ENCODE results near the gene MAST2.
"Not testable (repeated sequence)": the region's sequence is repeated elsewhere in the genome, so short reads cannot be mapped to it uniquely, and the experiment has no call there.

Gene MAST2

GRCh38 chr1:45928486-45929205 lies 125.2 kb downstream of the MAST2 start:
- Histone ChIP-seq H3K9me3 (replicated peaks; ENCODE audit: low read length) (no peaks in the 10 kb centered on the region), H3K36me3 (ENCODE audit: insufficient read depth, low read length) (no peaks in the 10 kb centered on the region), H3K9ac (ENCODE audit: low read depth, low read length) (peak overlapping the region; percentile 40), H3K4me3 (ENCODE audit: low read length) (no peak overlapping the region), H3K4me2 (ENCODE audit: low read length) (peak overlapping the region; percentile 52), H3K27me3 (ENCODE audit: control insufficient read depth, insufficient read depth, low read length) (no peaks in the 10 kb centered on the region), H3K4me1 (ENCODE audit: control insufficient read depth, insufficient read depth, low read length) (peaks cover 21% of the 10 kb centered on the region)

GRCh38 chr1:45929257-45929687 lies 125.9 kb downstream of the MAST2 start:
- Histone ChIP-seq H3K36me3 (ENCODE audit: insufficient read depth, low read length) (no peaks in the 10 kb centered on the region), H3K4me2 (ENCODE audit: low read length) (peak overlapping the region; percentile 52), H3K9me3 (replicated peaks; ENCODE audit: low read length) (no peaks in the 10 kb centered on the region), H3K4me3 (ENCODE audit: low read length) (peak overlapping the region; percentile 29), H3K4me1 (ENCODE audit: control insufficient read depth, insufficient read depth, low read length) (peaks cover 21% of the 10 kb centered on the region), H3K9ac (ENCODE audit: low read depth, low read length) (peak overlapping the region; percentile 40), H3K27me3 (ENCODE audit: control insufficient read depth, insufficient read depth, low read length) (no peaks in the 10 kb centered on the region)

- H3K27me3 ChIP-seq (ENCODE audit: control insufficient read depth, insufficient read depth, low read length): no peaks in the 10 kb centered on the region
- peaks cover 21% of the 10 kb centered on the region for H3K4me1 ChIP-seq (ENCODE audit: control insufficient read depth, insufficient read depth, low read length)
- no peak overlapping the region for H3K4me3 ChIP-seq (ENCODE audit: low read length)
- H3K4me2 ChIP-seq (ENCODE audit: low read length): no peak overlapping the region
- H3K9me3 ChIP-seq (replicated peaks; ENCODE audit: low read length): no peaks in the 10 kb centered on the region
- no peaks in the 10 kb centered on the region for H3K36me3 ChIP-seq (ENCODE audit: insufficient read depth, low read length)
- peak overlapping the region; percentile 21 for H3K9ac ChIP-seq (ENCODE audit: low read depth, low read length)
These were observed 127.1 kb downstream of the MAST2 start for GRCh38 chr1:45930258-45931150.

- H3K4me3 ChIP-seq (ENCODE audit: low read length); H3K9ac ChIP-seq (ENCODE audit: low read depth, low read length); H3K27me3 ChIP-seq (ENCODE audit: control insufficient read depth, insufficient read depth, low read length); H3K4me2 ChIP-seq (ENCODE audit: low read length); H3K9me3 ChIP-seq (replicated peaks; ENCODE audit: low read length); H3K36me3 ChIP-seq (ENCODE audit: insufficient read depth, low read length): not testable (repeated sequence)
- peaks cover 21% of the 10 kb centered on the region for H3K4me1 ChIP-seq (ENCODE audit: control insufficient read depth, insufficient read depth, low read length)
These were observed 128.8 kb downstream of the MAST2 start for GRCh38 chr1:45932205-45932604.

- Histone ChIP-seq H3K27me3 (ENCODE audit: control insufficient read depth, insufficient read depth, low read length) (no peaks in the 10 kb centered on the region), H3K9ac (ENCODE audit: low read depth, low read length) (no peak overlapping the region)
These were observed 131.5 kb downstream of the MAST2 start for GRCh38 chr1:45934947-45935346.

GRCh38 chr1:45938029-45938428 lies 134.6 kb downstream of the MAST2 start:
- no peaks in the 10 kb centered on the region for H3K9me3 ChIP-seq (replicated peaks; ENCODE audit: low read length)
- no peak overlapping the region for H3K4me2 ChIP-seq (ENCODE audit: low read length)
- no peaks in the 10 kb centered on the region for H3K36me3 ChIP-seq (ENCODE audit: insufficient read depth, low read length)
- H3K4me1 ChIP-seq (ENCODE audit: control insufficient read depth, insufficient read depth, low read length): no peaks in the 10 kb centered on the region
- no peak overlapping the region for H3K4me3 ChIP-seq (ENCODE audit: low read length)
- no peak overlapping the region for H3K9ac ChIP-seq (ENCODE audit: low read depth, low read length)
- no peaks in the 10 kb centered on the region for H3K27me3 ChIP-seq (ENCODE audit: control insufficient read depth, insufficient read depth, low read length)

More at GRCh38 chr1:45934947-45935346, 131.5 kb downstream of the MAST2 start:
- no peak overlapping the region for H3K4me3 ChIP-seq (ENCODE audit: low read length)
- H3K36me3 ChIP-seq (ENCODE audit: insufficient read depth, low read length): no peaks in the 10 kb centered on the region
- no peak overlapping the region for H3K4me2 ChIP-seq (ENCODE audit: low read length)
- H3K9me3 ChIP-seq (replicated peaks; ENCODE audit: low read length): no peaks in the 10 kb centered on the region
- H3K4me1 ChIP-seq (ENCODE audit: control insufficient read depth, insufficient read depth, low read length): peaks cover 5% of the 10 kb centered on the region

- peaks cover 15% of the 10 kb centered on the region for H3K4me1 ChIP-seq (ENCODE audit: control insufficient read depth, insufficient read depth, low read length)
- H3K9me3 ChIP-seq (replicated peaks; ENCODE audit: low read length): no peaks in the 10 kb centered on the region
These were observed 139.0 kb downstream of the MAST2 start for GRCh38 chr1:45942411-45942810.

GRCh38 chr1:45943185-45943584 lies 139.8 kb downstream of the MAST2 start:
- no peak overlapping the region for H3K4me2 ChIP-seq (ENCODE audit: low read length)

More at GRCh38 chr1:45942411-45942810, 139.0 kb downstream of the MAST2 start:
- Histone ChIP-seq H3K27me3 (ENCODE audit: control insufficient read depth, insufficient read depth, low read length) (no peaks in the 10 kb centered on the region), H3K4me3 (ENCODE audit: low read length) (no peak overlapping the region), H3K36me3 (ENCODE audit: insufficient read depth, low read length) (no peaks in the 10 kb centered on the region), H3K4me2 (ENCODE audit: low read length) (no peak overlapping the region), H3K9ac (ENCODE audit: low read depth, low read length) (no peak overlapping the region)

GRCh38 chr1:45945426-45945825 lies 142.0 kb downstream of the MAST2 start:
- Histone ChIP-seq H3K4me2 (ENCODE audit: low read length) (no peak overlapping the region), H3K4me1 (ENCODE audit: control insufficient read depth, insufficient read depth, low read length) (peaks cover 15% of the 10 kb centered on the region), H3K9ac (ENCODE audit: low read depth, low read length) (no peak overlapping the region), H3K36me3 (ENCODE audit: insufficient read depth, low read length) (no peaks in the 10 kb centered on the region), H3K9me3 (replicated peaks; ENCODE audit: low read length) (no peaks in the 10 kb centered on the region), H3K27me3 (ENCODE audit: control insufficient read depth, insufficient read depth, low read length) (no peaks in the 10 kb centered on the region), H3K4me3 (ENCODE audit: low read length) (no peak overlapping the region)

More at GRCh38 chr1:45943185-45943584, 139.8 kb downstream of the MAST2 start:
- Histone ChIP-seq H3K27me3 (ENCODE audit: control insufficient read depth, insufficient read depth, low read length) (no peaks in the 10 kb centered on the region), H3K4me3 (ENCODE audit: low read length) (no peak overlapping the region), H3K9me3 (replicated peaks; ENCODE audit: low read length) (no peaks in the 10 kb centered on the region), H3K36me3 (ENCODE audit: insufficient read depth, low read length) (no peaks in the 10 kb centered on the region), H3K9ac (ENCODE audit: low read depth, low read length) (no peak overlapping the region), H3K4me1 (ENCODE audit: control insufficient read depth, insufficient read depth, low read length) (peaks cover 15% of the 10 kb centered on the region)

GRCh38 chr1:45949462-45949861 lies 146.1 kb downstream of the MAST2 start:
- H3K4me2 ChIP-seq (ENCODE audit: low read length); H3K9ac ChIP-seq (ENCODE audit: low read depth, low read length); H3K36me3 ChIP-seq (ENCODE audit: insufficient read depth, low read length); H3K27me3 ChIP-seq (ENCODE audit: control insufficient read depth, insufficient read depth, low read length); H3K9me3 ChIP-seq (replicated peaks; ENCODE audit: low read length); H3K4me3 ChIP-seq (ENCODE audit: low read length): not testable (repeated sequence)
- peaks cover 39% of the 10 kb centered on the region for H3K4me1 ChIP-seq (ENCODE audit: control insufficient read depth, insufficient read depth, low read length)

GRCh38 chr1:45952072-45952471 lies 148.7 kb downstream of the MAST2 start:
- Histone ChIP-seq H3K36me3 (ENCODE audit: insufficient read depth, low read length) (no peaks in the 10 kb centered on the region), H3K4me3 (ENCODE audit: low read length) (no peak overlapping the region), H3K4me1 (ENCODE audit: control insufficient read depth, insufficient read depth, low read length) (peaks cover 31% of the 10 kb centered on the region), H3K4me2 (ENCODE audit: low read length) (no peak overlapping the region), H3K9ac (ENCODE audit: low read depth, low read length) (no peak overlapping the region), H3K9me3 (replicated peaks; ENCODE audit: low read length) (no peaks in the 10 kb centered on the region), H3K27me3 (ENCODE audit: control insufficient read depth, insufficient read depth, low read length) (no peaks in the 10 kb centered on the region)
